ENCODE measurements around the gene RET. TPM values are rescaled to one million over a fixed set of nuclear protein-coding genes. Genes with fewer than 3 reads are reported as not detected.

Gene RET
- total and polyA plus RNA-seq, 2 of the 13 experiments (the other 11 are each of a cell fraction or from before 2014, with no cell fraction given), result 0.02 TPM; not detected in 1

GRCh38 chr10:43082746-43083145, 5.9 kb downstream of the RET start (continued):
- TF ChIP-seq, protein P1, sequence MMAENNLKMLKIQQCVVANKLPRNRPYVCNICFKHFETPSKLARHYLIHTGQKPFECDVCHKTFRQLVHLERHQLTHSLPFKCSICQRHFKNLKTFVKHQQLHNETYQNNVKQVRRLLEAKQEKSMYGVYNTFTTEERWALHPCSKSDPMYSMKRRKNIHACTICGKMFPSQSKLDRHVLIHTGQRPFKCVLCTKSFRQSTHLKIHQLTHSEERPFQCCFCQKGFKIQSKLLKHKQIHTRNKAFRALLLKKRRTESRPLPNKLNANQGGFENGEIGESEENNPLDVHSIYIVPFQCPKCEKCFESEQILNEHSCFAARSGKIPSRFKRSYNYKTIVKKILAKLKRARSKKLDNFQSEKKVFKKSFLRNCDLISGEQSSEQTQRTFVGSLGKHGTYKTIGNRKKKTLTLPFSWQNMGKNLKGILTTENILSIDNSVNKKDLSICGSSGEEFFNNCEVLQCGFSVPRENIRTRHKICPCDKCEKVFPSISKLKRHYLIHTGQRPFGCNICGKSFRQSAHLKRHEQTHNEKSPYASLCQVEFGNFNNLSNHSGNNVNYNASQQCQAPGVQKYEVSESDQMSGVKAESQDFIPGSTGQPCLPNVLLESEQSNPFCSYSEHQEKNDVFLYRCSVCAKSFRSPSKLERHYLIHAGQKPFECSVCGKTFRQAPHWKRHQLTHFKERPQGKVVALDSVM (CRISPR knock-in tag; IDR thresholded peaks at IDR 0.05), result no peak
- TF ChIP-seq MAFG (CRISPR knock-in tag; IDR thresholded peaks at IDR 0.05) (no peak), FOSL1 (CRISPR knock-in tag; IDR thresholded peaks at IDR 0.05; ENCODE audit: borderline replicate concordance) (no peak), MED13 (CRISPR knock-in tag; IDR thresholded peaks at IDR 0.05) (no peak), AHDC1 (CRISPR knock-in tag; IDR thresholded peaks at IDR 0.05; ENCODE audit: borderline replicate concordance) (no peak), TBP (CRISPR knock-in tag; IDR thresholded peaks at IDR 0.05) (no peak), CREB3 (CRISPR knock-in tag; IDR thresholded peaks at IDR 0.05) (no peak)

All from HepG2 (cell line).